PFSK-1 (cell line): ENCODE data around the gene HPRT1.

Experiments used
- FOXP2 ChIP-seq: optimal IDR thresholded peaks from 2 replicates; pipeline ENCODE3; 2011; ENCODE audit warnings: borderline replicate concordance, control low read depth, inconsistent platforms; ENCODE audit not compliant: insufficient read depth; ENCODE audit errors: extremely low read length, extremely low read depth
- POLR2AphosphoS5 ChIP-seq: IDR thresholded peaks from 2 replicates; pipeline ENCODE4 v1.6.1; 2012; ENCODE audit warnings: low read depth, mild to moderate bottlenecking, control low read depth, low read length, moderate library complexity
- SIN3A ChIP-seq: IDR thresholded peaks from 2 replicates; pipeline ENCODE4 v1.6.1; 2012; ENCODE audit warnings: mild to moderate bottlenecking, low read length, moderate library complexity, borderline replicate concordance; ENCODE audit not compliant: insufficient read depth

- no peak for TF ChIP-seq SIN3A
- TF ChIP-seq POLR2AphosphoS5: no peak
- TF ChIP-seq FOXP2: no peak
Measured at GRCh38 chrX:134435894-134436293, 24.1 kb upstream of the HPRT1 start.
